PFSK-1 (cell line): ENCODE measurements around the gene RNPS1.

ENCODE experiments used
- POLR2AphosphoS5 ChIP-seq: IDR thresholded peaks from 2 replicates; pipeline ENCODE4 v1.6.1; 2012; ENCODE audit warnings: low read depth, mild to moderate bottlenecking, control low read depth, low read length, moderate library complexity
- REST ChIP-seq, 2 experiments: IDR thresholded peaks; 2 replicates each; pipeline versions ENCODE4 v1.6.1 to v1.8.0; 2011 to 2012; ENCODE audit warnings: low read depth in 2 of 2, low read length in 2 of 2, control low read depth in 1 of 2, inconsistent platforms in 1 of 2, mild to moderate bottlenecking in 1 of 2, moderate library complexity in 1 of 2; ENCODE audit not compliant: insufficient read depth in 1 of 2
- TAF1 ChIP-seq: IDR thresholded peaks from 2 replicates; pipeline ENCODE4 v1.6.1; 2012; ENCODE audit warnings: low read length, control low read depth, borderline replicate concordance; ENCODE audit not compliant: insufficient read depth

- TF ChIP-seq POLR2AphosphoS5: no peak
- no peak for TF ChIP-seq TAF1
- no peak for TF ChIP-seq REST (IDR thresholded peaks at IDR 0.05; ENCODE audit: insufficient read depth in 1 of 2, low read depth in 2 of 2, low read length in 2 of 2)
These were observed 25.3 kb downstream of the RNPS1 start for GRCh38 chr16:2242598-2242997.
